Caco-2 (cell line): ENCODE data around the gene SUV39H2. TPM values are rescaled to one million over a fixed set of nuclear protein-coding genes. Genes with fewer than 3 reads are reported as not detected.
"Not testable (repeated sequence)": the region's sequence is repeated elsewhere in the genome, so short reads cannot be mapped to it uniquely, and the experiment has no call there.

Experiments used
- BruUV-seq: library from RNA; stranded (reverse); fragments of 400-500 nt; replicated peaks from 2 replicates; lab custom pipeline; 2021; lab: Mats Ljungman, UMichigan
- CTCF ChIA-PET: fragments of 300-600 bp; sonication (Branson Sonifier 250); formaldehyde crosslinking; loops from one replicate; lab custom pipeline; 2022; ENCODE audit warnings: antibody characterized with exemption; lab: Charles Lee
- POLR2A ChIA-PET: fragments of 300-600 bp; sonication (Branson Sonifier 250); formaldehyde crosslinking; loops from one replicate; lab custom pipeline; 2022; ENCODE audit warnings: antibody characterized with exemption; lab: Charles Lee
- DNase-seq, 2 experiments: peaks; one replicate each; pipeline versions ENCODE4 v3.0.0 to v3.0.0-alpha.2; 2020 to 2022
- H3K27me3 ChIP-seq: replicated peaks from 2 replicates; pipeline ENCODE4 v1.6.0; 2011; ENCODE audit warnings: low read length; ENCODE audit not compliant: control insufficient read depth, insufficient read depth
- H3K36me3 ChIP-seq: 2 replicates; pipeline ENCODE4 v1.5.1; 2011; ENCODE audit warnings: low read length; ENCODE audit not compliant: control insufficient read depth, insufficient read depth
- H3K4me1 ChIP-seq: fragments of 250-450 bp; sonication (Bioruptor Pico); 2 replicates; pipeline ENCODE4 v1.5.1; 2020; ENCODE audit warnings: mild to moderate bottlenecking
- H3K4me3 ChIP-seq: 2 replicates; pipeline ENCODE4 v1.5.1; 2011; ENCODE audit warnings: low read depth, mild to moderate bottlenecking, control low read depth, low read length
- H3K9me3 ChIP-seq: fragments of 250-450 bp; sonication (Bioruptor Pico); 2 replicates; pipeline ENCODE4 v1.5.1; 2020; ENCODE audit warnings: mild to moderate bottlenecking, moderate library complexity
- H3K27ac Mint-ChIP-seq: one replicate; pipeline ENCODE4 v1.8.0; 2022; ENCODE audit warnings: mixed read lengths; ENCODE audit not compliant: unreplicated experiment
- H3K27me3 Mint-ChIP-seq: one replicate; pipeline ENCODE4 v1.8.0; 2022; ENCODE audit warnings: mixed read lengths; ENCODE audit not compliant: insufficient read depth, unreplicated experiment
- H3K36me3 Mint-ChIP-seq: one replicate; pipeline ENCODE4 v1.8.0; 2022; ENCODE audit warnings: mild to moderate bottlenecking, mixed read lengths; ENCODE audit not compliant: insufficient read depth, unreplicated experiment
- H3K4me1 Mint-ChIP-seq: one replicate; pipeline ENCODE4 v1.8.0; 2022; ENCODE audit warnings: low read depth, mixed read lengths; ENCODE audit not compliant: unreplicated experiment
- H3K4me3 Mint-ChIP-seq: one replicate; pipeline ENCODE4 v1.8.0; 2022; ENCODE audit warnings: mild to moderate bottlenecking, moderate library complexity, mixed read lengths; ENCODE audit not compliant: unreplicated experiment
- H3K9me3 Mint-ChIP-seq: one replicate; pipeline ENCODE4 v1.8.0; 2022; ENCODE audit warnings: mixed read lengths; ENCODE audit not compliant: unreplicated experiment
- intact Hi-C: fragments of 100-400 bp; cut with micrococcal nuclease; formaldehyde crosslinking; loops from one replicate; pipeline ENCODE4 v1.10.0; 2022; ENCODE audit not compliant: unreplicated experiment
- total RNA-seq: library from RNA; stranded (reverse); gene quantifications from 2 replicates; pipeline ENCODE4 v1.2.3, GENCODE V29; 2022
- TF ChIP-seq, protein P1 (sequence below), 2 experiments: fragments of 200-600 bp in 1 of 2; IDR thresholded peaks; 1 replicate in 1 of 2; 2 replicates in 1 of 2; pipeline versions ENCODE4 v1.5.1 to v1.8.0; 2011 to 2022; ENCODE audit warnings: antibody characterized with exemption in 1 of 2, control low read depth in 1 of 2, inconsistent platforms in 1 of 2, low read depth in 1 of 2, low read length in 1 of 2, mild to moderate bottlenecking in 1 of 2, moderate library complexity in 1 of 2; ENCODE audit not compliant: insufficient read depth in 1 of 2, severe bottlenecking in 1 of 2, unreplicated experiment in 1 of 2

Gene SUV39H2
- total RNA-seq, 1 experiment from 2014 or later: 60.4 TPM

DNA sequence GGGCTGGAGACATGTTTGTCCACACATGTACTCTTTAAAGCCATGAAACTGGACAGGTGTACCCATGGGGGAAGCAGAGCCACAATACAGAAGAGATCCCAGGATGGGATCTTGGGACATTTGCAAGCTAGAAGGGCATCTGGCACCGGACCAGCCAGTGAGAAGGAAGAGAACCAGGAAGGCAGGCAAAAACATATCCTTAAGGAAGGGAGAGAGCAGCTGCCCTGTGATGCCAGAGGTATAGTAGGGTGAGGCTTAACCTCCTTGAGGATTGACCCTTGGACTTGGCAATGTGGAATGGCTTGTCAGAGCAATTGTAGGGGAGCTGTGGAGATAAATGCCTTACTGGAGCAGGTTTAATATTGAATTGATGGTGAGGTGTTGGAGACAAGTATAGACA, 17.9 kb upstream of the SUV39H2 start:
- Mint-ChIP-seq H3K27me3 (no peaks in the 10 kb centered on the region), H3K27ac (peak overlapping the region; percentile 21), H3K4me3 (no peak overlapping the region), H3K9me3 (no peaks in the 10 kb centered on the region), H3K36me3 (peaks cover 36% of the 10 kb centered on the region), H3K4me1 (peaks cover 12% of the 10 kb centered on the region)
- DNase-seq: no peak
- ChIA-PET CTCF (interaction anchor here (1.2 kb wide), 1 partner anchor 17 kb away, joined by 5 read pairs; the partner anchor contains the start of gene SUV39H2), POLR2A (interaction anchor here (2.5 kb wide), 1 partner anchor 17 kb away, joined by 12 read pairs; the partner anchor contains the start of gene SUV39H2)
- H3K9me3 ChIP-seq: no peaks in the 10 kb centered on the region
- peaks cover 1% of the 10 kb centered on the region; the same call in 1 of the 2 replicates for H3K36me3 ChIP-seq
- 0 out of 2 replicates have a peak, but pooled peaks cover 4% of the 10 kb centered on the region for H3K4me1 ChIP-seq
- no peaks in the 10 kb centered on the region for H3K27me3 ChIP-seq
- H3K4me3 ChIP-seq: no peak overlapping the region
- intact Hi-C loops: no loop called here
- no TSS peak for BruUV-seq
- TF ChIP-seq, protein P1, sequence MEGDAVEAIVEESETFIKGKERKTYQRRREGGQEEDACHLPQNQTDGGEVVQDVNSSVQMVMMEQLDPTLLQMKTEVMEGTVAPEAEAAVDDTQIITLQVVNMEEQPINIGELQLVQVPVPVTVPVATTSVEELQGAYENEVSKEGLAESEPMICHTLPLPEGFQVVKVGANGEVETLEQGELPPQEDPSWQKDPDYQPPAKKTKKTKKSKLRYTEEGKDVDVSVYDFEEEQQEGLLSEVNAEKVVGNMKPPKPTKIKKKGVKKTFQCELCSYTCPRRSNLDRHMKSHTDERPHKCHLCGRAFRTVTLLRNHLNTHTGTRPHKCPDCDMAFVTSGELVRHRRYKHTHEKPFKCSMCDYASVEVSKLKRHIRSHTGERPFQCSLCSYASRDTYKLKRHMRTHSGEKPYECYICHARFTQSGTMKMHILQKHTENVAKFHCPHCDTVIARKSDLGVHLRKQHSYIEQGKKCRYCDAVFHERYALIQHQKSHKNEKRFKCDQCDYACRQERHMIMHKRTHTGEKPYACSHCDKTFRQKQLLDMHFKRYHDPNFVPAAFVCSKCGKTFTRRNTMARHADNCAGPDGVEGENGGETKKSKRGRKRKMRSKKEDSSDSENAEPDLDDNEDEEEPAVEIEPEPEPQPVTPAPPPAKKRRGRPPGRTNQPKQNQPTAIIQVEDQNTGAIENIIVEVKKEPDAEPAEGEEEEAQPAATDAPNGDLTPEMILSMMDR (IDR thresholded peaks at IDR 0.05; ENCODE audit: insufficient read depth in 1 of 2, low read depth in 1 of 2, low read length in 1 of 2, severe bottlenecking in 1 of 2, unreplicated experiment in 1 of 2): peak in 1 of 2 experiments; percentile 3

DNA sequence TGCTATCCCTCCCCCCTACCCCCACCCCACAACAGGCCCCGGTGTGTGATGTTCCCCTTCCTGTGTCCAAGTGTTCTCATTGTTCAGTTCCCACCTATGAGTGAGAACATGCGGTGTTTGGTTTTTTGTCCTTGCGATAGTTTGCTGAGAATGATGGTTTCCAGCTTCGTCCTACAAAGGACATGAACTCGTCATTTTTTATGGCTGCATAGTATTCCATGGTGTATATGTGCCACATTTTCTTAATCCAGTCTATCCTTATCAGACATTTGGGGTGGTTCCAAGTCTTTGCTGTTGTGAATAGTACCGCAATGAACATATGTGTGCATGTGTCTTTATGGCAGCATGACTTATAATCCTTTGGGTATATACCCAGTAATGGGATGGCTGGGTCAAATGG, 14.2 kb upstream of the SUV39H2 start:
- Mint-ChIP-seq H3K4me1 (peaks cover 12% of the 10 kb centered on the region), H3K36me3 (peaks cover 52% of the 10 kb centered on the region)
- H3K4me3 Mint-ChIP-seq, H3K4me1 ChIP-seq, BruUV-seq, H3K27me3 Mint-ChIP-seq, H3K36me3 ChIP-seq, H3K9me3 Mint-ChIP-seq, intact Hi-C loops, H3K9me3 ChIP-seq, H3K27ac Mint-ChIP-seq, CTCF ChIA-PET, POLR2A ChIA-PET, DNase-seq, H3K27me3 ChIP-seq, H3K4me3 ChIP-seq: not testable (repeated sequence)

DNA sequence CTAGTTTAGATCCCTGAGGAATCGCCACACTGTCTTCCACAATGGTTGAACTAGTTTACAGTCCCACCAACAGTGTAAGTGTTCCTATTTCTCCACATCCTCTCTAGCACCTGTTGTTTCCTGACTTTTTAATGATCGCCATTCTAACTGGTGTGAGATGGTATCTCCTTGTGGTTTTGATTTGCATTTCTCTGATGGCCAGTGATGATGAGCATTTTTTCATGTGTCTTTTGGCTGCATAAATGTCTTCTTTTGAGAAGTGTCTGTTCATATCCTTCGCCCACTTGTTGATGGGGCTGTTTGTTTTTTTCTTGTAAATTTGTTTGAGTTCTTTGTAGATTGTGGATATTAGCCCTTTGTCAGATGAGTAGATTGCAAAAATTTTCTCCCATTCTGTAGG, 13.8 kb upstream of the SUV39H2 start:
- H3K27me3 Mint-ChIP-seq, H3K4me3 ChIP-seq, H3K27me3 ChIP-seq, H3K36me3 ChIP-seq, H3K4me3 Mint-ChIP-seq, BruUV-seq, H3K4me1 ChIP-seq, DNase-seq, intact Hi-C loops, H3K27ac Mint-ChIP-seq, CTCF ChIA-PET, POLR2A ChIA-PET, H3K9me3 ChIP-seq, H3K9me3 Mint-ChIP-seq: not testable (repeated sequence)
- Mint-ChIP-seq H3K36me3 (peaks cover 56% of the 10 kb centered on the region), H3K4me1 (peaks cover 12% of the 10 kb centered on the region)

DNA sequence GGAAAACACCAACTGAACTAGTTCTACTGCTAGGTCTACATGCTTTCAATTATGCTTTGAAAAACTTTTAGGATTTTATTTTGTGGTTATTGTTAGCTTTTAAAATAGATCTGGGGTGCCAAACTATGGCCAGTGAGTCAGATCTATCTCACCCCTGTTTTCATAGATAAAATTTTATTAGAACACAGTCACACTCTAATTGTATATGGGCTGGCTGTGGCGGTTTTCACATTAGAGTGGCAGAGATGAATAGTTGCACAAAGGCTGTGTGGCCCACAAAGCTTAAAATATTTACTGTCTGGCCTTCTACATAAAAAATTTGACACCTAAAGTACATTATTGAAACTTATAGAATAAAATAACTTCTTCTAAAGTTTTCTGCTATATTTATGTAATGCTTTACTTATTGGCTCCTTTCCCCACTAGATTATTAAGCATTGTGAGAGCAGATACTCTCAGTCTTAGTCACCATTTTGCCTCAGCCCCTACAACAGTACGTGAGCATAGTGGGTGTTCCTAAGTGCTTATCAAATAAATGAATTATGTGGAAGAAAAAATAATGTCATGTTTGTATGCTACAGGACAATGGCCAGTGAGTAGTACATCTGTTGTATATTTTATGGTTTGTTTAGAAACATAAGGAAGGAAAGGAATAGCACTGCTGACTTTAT, 5.4 kb upstream of the SUV39H2 start:
- no peak for DNase-seq
- Histone ChIP-seq H3K4me3 (no peak overlapping the region), H3K36me3 (no peaks in the 10 kb centered on the region), H3K9me3 (no peaks in the 10 kb centered on the region), H3K27me3 (no peaks in the 10 kb centered on the region), H3K4me1 (no peaks in the 10 kb centered on the region)
- Mint-ChIP-seq H3K27me3 (no peaks in the 10 kb centered on the region), H3K4me1 (peaks cover 14% of the 10 kb centered on the region), H3K36me3 (peaks cover 42% of the 10 kb centered on the region), H3K4me3 (no peak overlapping the region), H3K9me3 (no peaks in the 10 kb centered on the region), H3K27ac (no peak overlapping the region)
- intact Hi-C loops: no loop called here
- CTCF ChIA-PET: no interaction called here
- TF ChIP-seq, protein P1 (IDR thresholded peaks at IDR 0.05; ENCODE audit: insufficient read depth in 1 of 2, low read depth in 1 of 2, low read length in 1 of 2, severe bottlenecking in 1 of 2, unreplicated experiment in 1 of 2): no peak
- POLR2A ChIA-PET: interaction anchor here (0.6 kb wide), 1 partner anchor 60 kb away, joined by 4 read pairs; no protein-coding TSS in a partner anchor
- BruUV-seq: no TSS peak
